Natural killer cell (primary cell): ENCODE measurements around the gene HOXD9. TPM values are rescaled to one million over a fixed set of nuclear protein-coding genes. Genes with fewer than 3 reads are reported as not detected.

ENCODE experiments used
- ATAC-seq, 3 donors: fragments of 150-1000 bp in 2 of 3; fragments of 200-7000 bp in 1 of 3; cut with Tn5 transposase; 1 replicate in 1 of 3; 2 replicates in 2 of 3; pipeline ENCODE4 v1.10.0; 2021; ENCODE audit warnings: mild to moderate bottlenecking in 2 of 3, moderate library complexity in 2 of 3
- DNase-seq, 2 donors: peaks; one replicate each; pipeline versions ENCODE4 v3.0.0 to v3.0.0-alpha.2; 2013 to 2021; ENCODE audit warnings: mixed read lengths in 1 of 2
- H3K27ac ChIP-seq: one replicate; pipeline ENCODE4 v1.5.1; 2013; ENCODE audit warnings: mild to moderate bottlenecking, low read length
- H3K27me3 ChIP-seq: one replicate; pipeline ENCODE4 v1.6.1; 2013; ENCODE audit warnings: low read length; ENCODE audit not compliant: control insufficient read depth, insufficient read depth
- H3K36me3 ChIP-seq: one replicate; pipeline ENCODE4 v1.6.1; 2013; ENCODE audit warnings: low read length; ENCODE audit not compliant: control insufficient read depth, insufficient read depth
- H3K4me1 ChIP-seq: one replicate; pipeline ENCODE4 v1.6.1; 2013; ENCODE audit warnings: low read length; ENCODE audit not compliant: control insufficient read depth, insufficient read depth
- H3K4me3 ChIP-seq: one replicate; pipeline ENCODE4 v1.5.1; 2013; ENCODE audit warnings: low read length
- H3K9me3 ChIP-seq: one replicate; pipeline ENCODE4 v1.6.1; 2013; ENCODE audit warnings: low read length; ENCODE audit not compliant: control insufficient read depth, insufficient read depth
- H3K27ac Mint-ChIP-seq, 2 donors: one replicate each; pipeline ENCODE4 v1.8.0; 2022; ENCODE audit warnings: mild to moderate bottlenecking in 2 of 2, mixed read lengths in 2 of 2, moderate library complexity in 1 of 2
- H3K27me3 Mint-ChIP-seq, 2 donors: one replicate each; pipeline ENCODE4 v1.8.0; 2022; ENCODE audit warnings: low read depth in 2 of 2, mixed read lengths in 2 of 2
- H3K36me3 Mint-ChIP-seq: one replicate; pipeline ENCODE4 v1.8.0; 2022; ENCODE audit warnings: mixed read lengths
- H3K4me1 Mint-ChIP-seq, 2 donors: one replicate each; pipeline ENCODE4 v1.8.0; 2022; ENCODE audit warnings: mixed read lengths in 2 of 2
- H3K4me3 Mint-ChIP-seq: one replicate; pipeline ENCODE4 v1.8.0; 2022; ENCODE audit warnings: mild to moderate bottlenecking, moderate library complexity, mixed read lengths
- H3K9me3 Mint-ChIP-seq, 2 donors: one replicate each; pipeline ENCODE4 v1.8.0; 2022; ENCODE audit warnings: mixed read lengths in 2 of 2
- CTCF ChIP-seq: fragments of 200-600 bp; IDR thresholded peaks from one replicate; pipeline ENCODE4 v1.8.0; 2022; ENCODE audit warnings: antibody characterized with exemption
- WGBS: methylation state at CpG from one replicate; pipeline ENCODE4 v1.1.7; 2013; ENCODE audit warnings: missing lambda C conversion rate; ENCODE audit not compliant: insufficient coverage; 5-methylcytosine and 5-hydroxymethylcytosine counted together
- intact Hi-C: fragments of 100-400 bp; cut with micrococcal nuclease; formaldehyde crosslinking; loops from one replicate; pipeline ENCODE4 v1.14.2; 2022
- total RNA-seq, 4 donors: library from RNA; stranded (reverse); fragments of 120-200 nt in 1 of 4; gene quantifications; one replicate each; pipeline versions ENCODE4 v1.2.3 to v1.2.4, GENCODE V29; 2013 to 2022

Gene HOXD9
- total RNA-seq, 3 donors from 2014 or later (not counting 1 experiment from before 2014, with no cell fraction given), result not detected

GRCh38 chr2:176094349-176094748 is 28.2 kb upstream of the HOXD9 start:
- Mint-ChIP-seq H3K27ac (no peak overlapping the region), H3K27me3 (peaks cover 74 to 77% of the 10 kb centered on the region in 2 donors), H3K4me1 (peaks cover 18 to 39% of the 10 kb centered on the region in 2 donors), H3K9me3 (no peaks in the 10 kb centered on the region), H3K36me3 (peaks cover 6% of the 10 kb centered on the region), H3K4me3 (no peak overlapping the region)
- peaks cover 24% of the 10 kb centered on the region for H3K4me1 ChIP-seq
- DNase-seq, result no peak
- intact Hi-C loops, result no loop called here
- no peak for TF ChIP-seq CTCF
- 6% methylated on average over 11 of the region's 12 CpGs for WGBS
- no peak for ATAC-seq
- peaks cover 2% of the 10 kb centered on the region for H3K9me3 ChIP-seq
- no peaks in the 10 kb centered on the region for H3K36me3 ChIP-seq
- H3K27ac ChIP-seq, result no peak overlapping the region
- peaks cover 88% of the 10 kb centered on the region for H3K27me3 ChIP-seq
- no peak overlapping the region for H3K4me3 ChIP-seq

- H3K9me3 ChIP-seq, result peaks cover 3% of the 10 kb centered on the region
- peaks cover 18 to 39% of the 10 kb centered on the region in 2 donors for H3K4me1 Mint-ChIP-seq
- no peak for TF ChIP-seq CTCF
Measured at GRCh38 chr2:176095421-176095820, 27.1 kb upstream of the HOXD9 start.

GRCh38 chr2:176096243-176096985 is 26.1 kb upstream of the HOXD9 start:
- Mint-ChIP-seq H3K4me3 (peak overlapping the region; percentile 84), H3K27ac (no peak overlapping the region), H3K27me3 (peaks cover 72 to 73% of the 10 kb centered on the region in 2 donors), H3K36me3 (peaks cover 6% of the 10 kb centered on the region), H3K4me1 (peaks cover 18 to 34% of the 10 kb centered on the region in 2 donors), H3K9me3 (no peaks in the 10 kb centered on the region)
- H3K4me3 ChIP-seq, result peak overlapping the region; percentile 34
- intact Hi-C loops, result loop anchor here (5.0 kb wide), 1 partner anchor 844 kb away; no protein-coding TSS in a partner anchor
- no peak for TF ChIP-seq CTCF
- no peaks in the 10 kb centered on the region for H3K36me3 ChIP-seq
- DNase-seq, result peak in 1 of 2 donors; percentile 40
- H3K9me3 ChIP-seq, result peaks cover 6% of the 10 kb centered on the region
- WGBS, result 6% methylated on average over 13 of the region's 16 CpGs
- peaks cover 24% of the 10 kb centered on the region for H3K4me1 ChIP-seq
- H3K27me3 ChIP-seq, result peaks cover 88% of the 10 kb centered on the region
- peak in 2 of 3 donors; percentile 29 to 34 for ATAC-seq
- no peak overlapping the region for H3K27ac ChIP-seq

More at GRCh38 chr2:176095421-176095820, 27.1 kb upstream of the HOXD9 start:
- Histone ChIP-seq H3K4me1 (peaks cover 24% of the 10 kb centered on the region), H3K4me3 (no peak overlapping the region), H3K27me3 (peaks cover 87% of the 10 kb centered on the region), H3K27ac (no peak overlapping the region), H3K36me3 (no peaks in the 10 kb centered on the region)
- intact Hi-C loops, result loop anchor here (5.0 kb wide), 1 partner anchor 843 kb away; no protein-coding TSS in a partner anchor
- peak overlapping the region; percentile 52 for H3K4me3 Mint-ChIP-seq
- DNase-seq (no peak), ATAC-seq (no peak)
- H3K36me3 Mint-ChIP-seq, result peaks cover 6% of the 10 kb centered on the region
- peaks cover 71 to 72% of the 10 kb centered on the region in 2 donors for H3K27me3 Mint-ChIP-seq
- WGBS, result 21% methylated on average over 5 of the region's 5 CpGs
- H3K9me3 Mint-ChIP-seq, result no peaks in the 10 kb centered on the region
- H3K27ac Mint-ChIP-seq, result no peak overlapping the region
